Right lobe of liver (tissue), 4 donors: Measurements from ENCODE around the gene RAX.

Source experiments
- POLR2A ChIP-seq: fragments of 450-650 bp; IDR thresholded peaks from one replicate; pipeline ENCODE4 v1.6.1; 2017; ENCODE audit warnings: antibody characterized with exemption, mild to moderate bottlenecking
- TF ChIP-seq, protein P1 (sequence below), 4 donors: fragments of 200-600 bp in 3 of 4; fragments of 450-650 bp in 1 of 4; IDR thresholded peaks; one replicate each; pipeline versions ENCODE4 v1.5.1 to v1.8.0; 2016 to 2022; ENCODE audit warnings: antibody characterized with exemption in 4 of 4, mild to moderate bottlenecking in 2 of 4
- donor health status: DM: no; HTN: no; CAD: no.
- donor health status: DM: no; HTN: no; CAD: no.
- donor health status: DM: no; HTN: yes; CAD: no.

DNA sequence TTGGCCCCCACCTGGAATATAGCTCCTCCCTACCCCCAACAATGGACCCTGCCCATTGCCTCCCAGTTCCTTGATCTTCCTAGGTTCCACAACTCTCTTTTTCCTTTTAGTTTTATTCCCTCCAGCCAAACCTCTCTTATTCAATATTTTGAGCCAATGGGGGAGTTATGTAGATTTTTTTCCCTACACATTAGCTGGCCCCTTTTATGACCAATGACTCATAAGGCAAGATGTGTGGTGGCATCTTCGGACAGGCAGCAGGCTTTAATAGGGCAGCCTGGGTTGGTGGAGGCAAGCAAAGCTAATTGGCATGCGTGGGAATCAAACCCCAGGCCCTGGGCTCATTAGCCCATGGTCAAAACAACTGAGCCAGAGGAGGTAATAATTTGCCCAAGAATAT lies 44.1 kb downstream of the RAX start:
- TF ChIP-seq, protein P1, sequence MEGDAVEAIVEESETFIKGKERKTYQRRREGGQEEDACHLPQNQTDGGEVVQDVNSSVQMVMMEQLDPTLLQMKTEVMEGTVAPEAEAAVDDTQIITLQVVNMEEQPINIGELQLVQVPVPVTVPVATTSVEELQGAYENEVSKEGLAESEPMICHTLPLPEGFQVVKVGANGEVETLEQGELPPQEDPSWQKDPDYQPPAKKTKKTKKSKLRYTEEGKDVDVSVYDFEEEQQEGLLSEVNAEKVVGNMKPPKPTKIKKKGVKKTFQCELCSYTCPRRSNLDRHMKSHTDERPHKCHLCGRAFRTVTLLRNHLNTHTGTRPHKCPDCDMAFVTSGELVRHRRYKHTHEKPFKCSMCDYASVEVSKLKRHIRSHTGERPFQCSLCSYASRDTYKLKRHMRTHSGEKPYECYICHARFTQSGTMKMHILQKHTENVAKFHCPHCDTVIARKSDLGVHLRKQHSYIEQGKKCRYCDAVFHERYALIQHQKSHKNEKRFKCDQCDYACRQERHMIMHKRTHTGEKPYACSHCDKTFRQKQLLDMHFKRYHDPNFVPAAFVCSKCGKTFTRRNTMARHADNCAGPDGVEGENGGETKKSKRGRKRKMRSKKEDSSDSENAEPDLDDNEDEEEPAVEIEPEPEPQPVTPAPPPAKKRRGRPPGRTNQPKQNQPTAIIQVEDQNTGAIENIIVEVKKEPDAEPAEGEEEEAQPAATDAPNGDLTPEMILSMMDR (IDR thresholded peaks at IDR 0.05): no peak
- TF ChIP-seq POLR2A: no peak
